Measurements from ENCODE around the gene DNAJC1. TPM values are rescaled to one million over a fixed set of nuclear protein-coding genes. Genes with fewer than 3 reads are reported as not detected.
"Not testable (repeated sequence)": the region's sequence is repeated elsewhere in the genome, so short reads cannot be mapped to it uniquely, and the experiment has no call there.

The DNAJC1 gene
- total RNA-seq, 3 donors from 2014 or later, result 63.7 to 93.0 (median 92.1) TPM

GRCh38 chr10:22027364-22028238 lies 24.1 kb upstream of the DNAJC1 start:
- Histone ChIP-seq H3K27me3 (no peaks in the 10 kb centered on the region), H3K4me1 (no peaks in the 10 kb centered on the region), H3K27ac (no peak overlapping the region), H3K4me3 (no peak overlapping the region), H3K36me3 (no peaks in the 10 kb centered on the region), H3K9me3 (peaks cover 0 to 8% of the 10 kb centered on the region in 2 donors)
- DNase-seq (ENCODE audit: low spot score in 2 of 2), result no peak
- TF ChIP-seq CTCF (IDR thresholded peaks at IDR 0.05), result no peak
- TF ChIP-seq POLR2A (IDR thresholded peaks at IDR 0.05), result no peak
- TF ChIP-seq POLR2AphosphoS5 (IDR thresholded peaks at IDR 0.05), result no peak
- intact Hi-C loops (cut with DNase I; ENCODE audit: low total_unique reads), result no loop called here

- Histone ChIP-seq H3K27ac (no peak overlapping the region), H3K4me1 (no peaks in the 10 kb centered on the region), H3K9me3 (no peaks in the 10 kb centered on the region), H3K36me3 (no peaks in the 10 kb centered on the region), H3K27me3 (no peaks in the 10 kb centered on the region), H3K4me3 (no peak overlapping the region)
- TF ChIP-seq CTCF (IDR thresholded peaks at IDR 0.05) (no peak), POLR2A (IDR thresholded peaks at IDR 0.05) (no peak), POLR2AphosphoS5 (IDR thresholded peaks at IDR 0.05) (no peak)
- no peak for DNase-seq (ENCODE audit: low spot score in 2 of 2)
- intact Hi-C loops (cut with DNase I; ENCODE audit: low total_unique reads), result no loop called here
These were observed 22.8 kb upstream of the DNAJC1 start for GRCh38 chr10:22026287-22026686.

GRCh38 chr10:22023508-22023907 lies 20.0 kb upstream of the DNAJC1 start:
- TF ChIP-seq POLR2A (IDR thresholded peaks at IDR 0.05), result no peak
- no peak for TF ChIP-seq CTCF (IDR thresholded peaks at IDR 0.05)
- no peak for TF ChIP-seq POLR2AphosphoS5 (IDR thresholded peaks at IDR 0.05)
- Histone ChIP-seq H3K9me3 (no peaks in the 10 kb centered on the region), H3K36me3 (no peaks in the 10 kb centered on the region), H3K27ac (no peak overlapping the region), H3K4me1 (no peaks in the 10 kb centered on the region), H3K27me3 (no peaks in the 10 kb centered on the region), H3K4me3 (no peak overlapping the region)
- DNase-seq (ENCODE audit: low spot score in 2 of 2), result no peak
- intact Hi-C loops (cut with DNase I; ENCODE audit: low total_unique reads), result no loop called here

- H3K36me3 ChIP-seq, result no peaks in the 10 kb centered on the region
- intact Hi-C loops (cut with DNase I; ENCODE audit: low total_unique reads), result no loop called here
- no peaks in the 10 kb centered on the region for H3K9me3 ChIP-seq
- H3K27ac ChIP-seq, result no peak overlapping the region
- H3K4me1 ChIP-seq, result no peaks in the 10 kb centered on the region
- H3K27me3 ChIP-seq, result no peaks in the 10 kb centered on the region
- no peak overlapping the region for H3K4me3 ChIP-seq
- DNase-seq (ENCODE audit: low spot score in 2 of 2), result no peak
- TF ChIP-seq POLR2AphosphoS5 (IDR thresholded peaks at IDR 0.05) (no peak), CTCF (IDR thresholded peaks at IDR 0.05) (no peak), POLR2A (IDR thresholded peaks at IDR 0.05) (no peak)
These were observed 18.9 kb upstream of the DNAJC1 start for GRCh38 chr10:22022257-22023032.

GRCh38 chr10:22021144-22021543 lies 17.6 kb upstream of the DNAJC1 start:
- H3K27ac ChIP-seq; H3K36me3 ChIP-seq; H3K4me3 ChIP-seq; intact Hi-C loops (cut with DNase I; ENCODE audit: low total_unique reads); H3K4me1 ChIP-seq; H3K9me3 ChIP-seq; DNase-seq (ENCODE audit: low spot score in 2 of 2); H3K27me3 ChIP-seq: not testable (repeated sequence)
